H1 (cell line): ENCODE measurements around the gene PARP14. TPM values are rescaled to one million over a fixed set of nuclear protein-coding genes. Genes with fewer than 3 reads are reported as not detected.

ENCODE experiments used
- CTBP2 ChIP-seq: IDR thresholded peaks from 2 replicates; pipeline ENCODE4 v1.7.0; 2011; ENCODE audit warnings: borderline replicate concordance, mild to moderate bottlenecking, moderate library complexity, mixed read lengths, low read length; ENCODE audit not compliant: insufficient read depth, insufficient read length
- EP300 ChIP-seq, 2 experiments: IDR thresholded peaks; 1 replicate in 1 of 2; 2 replicates in 1 of 2; pipeline ENCODE4 v1.6.1; 2011 to 2012; ENCODE audit warnings: low read depth in 2 of 2, low read length in 2 of 2, mild to moderate bottlenecking in 2 of 2, borderline replicate concordance in 1 of 2, inconsistent platforms in 1 of 2, moderate library complexity in 1 of 2
- POLR2AphosphoS5 ChIP-seq: IDR thresholded peaks from 2 replicates; pipeline ENCODE4 v1.6.1; 2011; ENCODE audit warnings: low read depth, low read length
- POU5F1 ChIP-seq: IDR thresholded peaks from 2 replicates; pipeline ENCODE4 v1.6.1; 2011; ENCODE audit warnings: low read depth, mild to moderate bottlenecking, low read length, moderate library complexity
- SIN3A ChIP-seq, 2 experiments: IDR thresholded peaks in 1 of 2; conservative IDR thresholded peaks in 1 of 2; 2 replicates each; pipeline ENCODE4 v1.6.1; 2011 to 2012; ENCODE audit warnings: low read length in 2 of 2, improper control_type of control experiment in 1 of 2, low read depth in 1 of 2, mild to moderate bottlenecking in 1 of 2
- SP1 ChIP-seq: IDR thresholded peaks from 2 replicates; pipeline ENCODE4 v1.6.1; 2011; ENCODE audit warnings: low read depth, low read length
- SUZ12 ChIP-seq: fragments of 200-600 bp; sonication (generic); IDR thresholded peaks from 2 replicates; pipeline ENCODE4 v1.6.1; 2012; ENCODE audit warnings: mild to moderate bottlenecking, inconsistent platforms, low read length, moderate library complexity, mixed read lengths
- polyA plus RNA-seq, 7 experiments: library from polyadenylated mRNA; depleted of rRNA in 3 of 7; stranded (reverse) in 5 of 7; unstranded in 2 of 7; fragments of >200 nt in 5 of 7; fragments of 200-250 nt in 2 of 7; gene quantifications; 1 replicate in 5 of 7; 2 replicates in 1 of 7; 4 replicates in 1 of 7; pipeline versions ENCODE4 v1.2.1 to v1.2.3, GENCODE V29; 2011 to 2013; ENCODE audit warnings: missing spikeins in 2 of 7, mixed read lengths in 2 of 7
- total RNA-seq: library from RNA; stranded (reverse); fragmentation: NEBNext Ultra II Directional; extraction: Animal tissue kit (Norgen Biotek cat#: 25700); gene quantifications from 2 replicates; pipeline ENCODE4 v1.2.1, GENCODE V29; 2021
- TF ChIP-seq, protein P1 (sequence below): fragments of 300-600 bp; sonication (generic); IDR thresholded peaks from 2 replicates; pipeline ENCODE4 v1.7.1; 2012; ENCODE audit warnings: low read length, moderate library complexity, mild to moderate bottlenecking, inconsistent platforms; ENCODE audit not compliant: insufficient replicate concordance
- TF ChIP-seq, protein P2 (sequence below): IDR thresholded peaks from 2 replicates; pipeline ENCODE4 v1.6.1; 2012; ENCODE audit warnings: inconsistent platforms

Gene PARP14
- total and polyA plus RNA-seq, 2 of the 8 experiments (the other 6 are each of a cell fraction or from before 2014, with no cell fraction given): 12.6 to 17.6 TPM

DNA sequence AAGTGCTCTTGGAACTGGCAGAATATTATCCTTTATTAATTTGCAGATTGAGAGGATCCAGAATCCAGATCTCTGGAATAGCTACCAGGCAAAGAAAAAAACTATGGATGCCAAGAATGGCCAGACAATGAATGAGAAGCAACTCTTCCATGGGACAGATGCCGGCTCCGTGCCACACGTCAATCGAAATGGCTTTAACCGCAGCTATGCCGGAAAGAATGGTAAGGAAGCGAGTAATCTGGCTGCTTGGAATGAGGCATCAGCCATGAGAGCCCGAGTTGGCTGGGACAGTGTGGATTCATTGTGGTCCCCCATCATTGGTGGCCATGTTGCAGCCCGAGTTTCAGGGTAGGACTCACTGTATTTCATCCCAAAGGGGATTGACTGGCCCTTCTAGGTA, 47.1 kb downstream of the PARP14 start (continued):
- TF ChIP-seq, protein P1, sequence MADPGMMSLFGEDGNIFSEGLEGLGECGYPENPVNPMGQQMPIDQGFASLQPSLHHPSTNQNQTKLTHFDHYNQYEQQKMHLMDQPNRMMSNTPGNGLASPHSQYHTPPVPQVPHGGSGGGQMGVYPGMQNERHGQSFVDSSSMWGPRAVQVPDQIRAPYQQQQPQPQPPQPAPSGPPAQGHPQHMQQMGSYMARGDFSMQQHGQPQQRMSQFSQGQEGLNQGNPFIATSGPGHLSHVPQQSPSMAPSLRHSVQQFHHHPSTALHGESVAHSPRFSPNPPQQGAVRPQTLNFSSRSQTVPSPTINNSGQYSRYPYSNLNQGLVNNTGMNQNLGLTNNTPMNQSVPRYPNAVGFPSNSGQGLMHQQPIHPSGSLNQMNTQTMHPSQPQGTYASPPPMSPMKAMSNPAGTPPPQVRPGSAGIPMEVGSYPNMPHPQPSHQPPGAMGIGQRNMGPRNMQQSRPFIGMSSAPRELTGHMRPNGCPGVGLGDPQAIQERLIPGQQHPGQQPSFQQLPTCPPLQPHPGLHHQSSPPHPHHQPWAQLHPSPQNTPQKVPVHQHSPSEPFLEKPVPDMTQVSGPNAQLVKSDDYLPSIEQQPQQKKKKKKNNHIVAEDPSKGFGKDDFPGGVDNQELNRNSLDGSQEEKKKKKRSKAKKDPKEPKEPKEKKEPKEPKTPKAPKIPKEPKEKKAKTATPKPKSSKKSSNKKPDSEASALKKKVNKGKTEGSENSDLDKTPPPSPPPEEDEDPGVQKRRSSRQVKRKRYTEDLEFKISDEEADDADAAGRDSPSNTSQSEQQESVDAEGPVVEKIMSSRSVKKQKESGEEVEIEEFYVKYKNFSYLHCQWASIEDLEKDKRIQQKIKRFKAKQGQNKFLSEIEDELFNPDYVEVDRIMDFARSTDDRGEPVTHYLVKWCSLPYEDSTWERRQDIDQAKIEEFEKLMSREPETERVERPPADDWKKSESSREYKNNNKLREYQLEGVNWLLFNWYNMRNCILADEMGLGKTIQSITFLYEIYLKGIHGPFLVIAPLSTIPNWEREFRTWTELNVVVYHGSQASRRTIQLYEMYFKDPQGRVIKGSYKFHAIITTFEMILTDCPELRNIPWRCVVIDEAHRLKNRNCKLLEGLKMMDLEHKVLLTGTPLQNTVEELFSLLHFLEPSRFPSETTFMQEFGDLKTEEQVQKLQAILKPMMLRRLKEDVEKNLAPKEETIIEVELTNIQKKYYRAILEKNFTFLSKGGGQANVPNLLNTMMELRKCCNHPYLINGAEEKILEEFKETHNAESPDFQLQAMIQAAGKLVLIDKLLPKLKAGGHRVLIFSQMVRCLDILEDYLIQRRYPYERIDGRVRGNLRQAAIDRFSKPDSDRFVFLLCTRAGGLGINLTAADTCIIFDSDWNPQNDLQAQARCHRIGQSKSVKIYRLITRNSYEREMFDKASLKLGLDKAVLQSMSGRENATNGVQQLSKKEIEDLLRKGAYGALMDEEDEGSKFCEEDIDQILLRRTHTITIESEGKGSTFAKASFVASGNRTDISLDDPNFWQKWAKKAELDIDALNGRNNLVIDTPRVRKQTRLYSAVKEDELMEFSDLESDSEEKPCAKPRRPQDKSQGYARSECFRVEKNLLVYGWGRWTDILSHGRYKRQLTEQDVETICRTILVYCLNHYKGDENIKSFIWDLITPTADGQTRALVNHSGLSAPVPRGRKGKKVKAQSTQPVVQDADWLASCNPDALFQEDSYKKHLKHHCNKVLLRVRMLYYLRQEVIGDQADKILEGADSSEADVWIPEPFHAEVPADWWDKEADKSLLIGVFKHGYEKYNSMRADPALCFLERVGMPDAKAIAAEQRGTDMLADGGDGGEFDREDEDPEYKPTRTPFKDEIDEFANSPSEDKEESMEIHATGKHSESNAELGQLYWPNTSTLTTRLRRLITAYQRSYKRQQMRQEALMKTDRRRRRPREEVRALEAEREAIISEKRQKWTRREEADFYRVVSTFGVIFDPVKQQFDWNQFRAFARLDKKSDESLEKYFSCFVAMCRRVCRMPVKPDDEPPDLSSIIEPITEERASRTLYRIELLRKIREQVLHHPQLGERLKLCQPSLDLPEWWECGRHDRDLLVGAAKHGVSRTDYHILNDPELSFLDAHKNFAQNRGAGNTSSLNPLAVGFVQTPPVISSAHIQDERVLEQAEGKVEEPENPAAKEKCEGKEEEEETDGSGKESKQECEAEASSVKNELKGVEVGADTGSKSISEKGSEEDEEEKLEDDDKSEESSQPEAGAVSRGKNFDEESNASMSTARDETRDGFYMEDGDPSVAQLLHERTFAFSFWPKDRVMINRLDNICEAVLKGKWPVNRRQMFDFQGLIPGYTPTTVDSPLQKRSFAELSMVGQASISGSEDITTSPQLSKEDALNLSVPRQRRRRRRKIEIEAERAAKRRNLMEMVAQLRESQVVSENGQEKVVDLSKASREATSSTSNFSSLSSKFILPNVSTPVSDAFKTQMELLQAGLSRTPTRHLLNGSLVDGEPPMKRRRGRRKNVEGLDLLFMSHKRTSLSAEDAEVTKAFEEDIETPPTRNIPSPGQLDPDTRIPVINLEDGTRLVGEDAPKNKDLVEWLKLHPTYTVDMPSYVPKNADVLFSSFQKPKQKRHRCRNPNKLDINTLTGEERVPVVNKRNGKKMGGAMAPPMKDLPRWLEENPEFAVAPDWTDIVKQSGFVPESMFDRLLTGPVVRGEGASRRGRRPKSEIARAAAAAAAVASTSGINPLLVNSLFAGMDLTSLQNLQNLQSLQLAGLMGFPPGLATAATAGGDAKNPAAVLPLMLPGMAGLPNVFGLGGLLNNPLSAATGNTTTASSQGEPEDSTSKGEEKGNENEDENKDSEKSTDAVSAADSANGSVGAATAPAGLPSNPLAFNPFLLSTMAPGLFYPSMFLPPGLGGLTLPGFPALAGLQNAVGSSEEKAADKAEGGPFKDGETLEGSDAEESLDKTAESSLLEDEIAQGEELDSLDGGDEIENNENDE: no peak
- TF ChIP-seq SP1: no peak
- TF ChIP-seq CTBP2: no peak
- TF ChIP-seq, protein P2, sequence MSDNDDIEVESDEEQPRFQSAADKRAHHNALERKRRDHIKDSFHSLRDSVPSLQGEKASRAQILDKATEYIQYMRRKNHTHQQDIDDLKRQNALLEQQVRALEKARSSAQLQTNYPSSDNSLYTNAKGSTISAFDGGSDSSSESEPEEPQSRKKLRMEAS: no peak
- TF ChIP-seq SUZ12: no peak
- TF ChIP-seq POLR2AphosphoS5: no peak
- TF ChIP-seq EP300 (IDR thresholded peaks at IDR 0.05; ENCODE audit: borderline replicate concordance in 1 of 2, low read depth in 2 of 2, low read length in 2 of 2): no peak
- TF ChIP-seq POU5F1: no peak
- no peak for TF ChIP-seq SIN3A (conservative IDR thresholded peaks at IDR 0.05 in 1 of 2, IDR thresholded peaks at IDR 0.05 in 1 of 2; ENCODE audit: low read depth in 1 of 2, low read length in 2 of 2)
